ENCODE measurements around the gene PGP.

DNA sequence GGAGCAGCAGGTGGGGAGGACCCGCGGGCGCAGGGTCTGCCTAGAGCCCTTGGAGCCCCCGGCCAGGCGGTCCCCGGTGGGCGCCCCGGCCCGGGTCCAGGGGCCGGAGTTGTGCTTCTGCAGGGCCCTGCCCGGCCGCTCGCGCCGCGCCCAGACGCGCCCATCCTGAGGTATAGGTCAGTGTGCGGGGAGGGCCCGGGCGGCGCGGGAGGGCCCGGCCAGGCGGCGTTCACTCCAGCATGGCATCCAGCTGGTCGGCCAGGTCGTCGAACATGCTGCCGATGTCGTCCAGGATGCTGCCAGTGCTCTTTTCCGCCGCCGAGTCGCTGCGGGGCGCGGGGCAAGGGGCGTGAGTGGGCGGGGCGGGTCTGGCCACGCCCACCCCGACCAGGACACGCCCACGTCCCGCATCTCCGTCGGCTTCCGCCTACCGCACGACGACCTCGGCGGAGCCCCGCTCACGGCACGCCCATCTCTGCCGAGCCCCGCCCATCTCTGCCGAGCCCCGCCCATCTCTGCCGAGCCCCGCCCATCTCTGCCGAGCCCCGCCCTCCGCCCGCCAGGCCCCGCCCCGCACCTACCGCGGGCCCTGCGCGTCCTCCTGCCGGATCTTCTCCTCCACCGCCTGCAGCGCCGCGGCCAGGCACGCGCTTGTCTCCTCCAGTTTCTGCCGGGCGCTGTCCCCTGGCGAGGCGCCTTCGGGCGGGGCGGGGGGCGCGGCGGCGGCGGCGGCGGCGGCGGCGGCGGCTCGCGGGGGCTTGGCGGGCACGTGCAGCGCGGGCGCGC is 36.1 kb downstream of the PGP start:
- TF ChIP-seq, protein P1, sequence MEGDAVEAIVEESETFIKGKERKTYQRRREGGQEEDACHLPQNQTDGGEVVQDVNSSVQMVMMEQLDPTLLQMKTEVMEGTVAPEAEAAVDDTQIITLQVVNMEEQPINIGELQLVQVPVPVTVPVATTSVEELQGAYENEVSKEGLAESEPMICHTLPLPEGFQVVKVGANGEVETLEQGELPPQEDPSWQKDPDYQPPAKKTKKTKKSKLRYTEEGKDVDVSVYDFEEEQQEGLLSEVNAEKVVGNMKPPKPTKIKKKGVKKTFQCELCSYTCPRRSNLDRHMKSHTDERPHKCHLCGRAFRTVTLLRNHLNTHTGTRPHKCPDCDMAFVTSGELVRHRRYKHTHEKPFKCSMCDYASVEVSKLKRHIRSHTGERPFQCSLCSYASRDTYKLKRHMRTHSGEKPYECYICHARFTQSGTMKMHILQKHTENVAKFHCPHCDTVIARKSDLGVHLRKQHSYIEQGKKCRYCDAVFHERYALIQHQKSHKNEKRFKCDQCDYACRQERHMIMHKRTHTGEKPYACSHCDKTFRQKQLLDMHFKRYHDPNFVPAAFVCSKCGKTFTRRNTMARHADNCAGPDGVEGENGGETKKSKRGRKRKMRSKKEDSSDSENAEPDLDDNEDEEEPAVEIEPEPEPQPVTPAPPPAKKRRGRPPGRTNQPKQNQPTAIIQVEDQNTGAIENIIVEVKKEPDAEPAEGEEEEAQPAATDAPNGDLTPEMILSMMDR (IDR thresholded peaks at IDR 0.05; ENCODE audit: borderline replicate concordance, extremely low read depth, low read length, poor library complexity, severe bottlenecking), result no peak
- no peak for TF ChIP-seq EZH2 (IDR thresholded peaks at IDR 0.05; ENCODE audit: borderline replicate concordance, low read depth, low read length, severe bottlenecking)

Data from DND-41 (cell line).